Muscle of leg (tissue), 11 donors: ENCODE results near the gene KCNQ4. TPM values are rescaled to one million over a fixed set of nuclear protein-coding genes. Genes with fewer than 3 reads are reported as not detected.

Experiments
- DNase-seq: peaks from one replicate; pipeline ENCODE4 v3.0.0; 2013
- H3K27ac ChIP-seq: one replicate; pipeline ENCODE4 v1.5.1; 2013; ENCODE audit warnings: mild to moderate bottlenecking, low read length, control low read depth
- H3K27me3 ChIP-seq: one replicate; pipeline ENCODE4 v1.6.1; 2013; ENCODE audit warnings: low read length; ENCODE audit not compliant: control insufficient read depth, insufficient read depth
- H3K36me3 ChIP-seq: one replicate; pipeline ENCODE4 v1.6.1; 2013; ENCODE audit warnings: low read length; ENCODE audit not compliant: control insufficient read depth, insufficient read depth
- H3K4me1 ChIP-seq: one replicate; pipeline ENCODE4 v1.6.1; 2013; ENCODE audit warnings: low read length; ENCODE audit not compliant: control insufficient read depth, insufficient read depth
- H3K4me3 ChIP-seq: one replicate; pipeline ENCODE4 v1.5.1; 2013; ENCODE audit warnings: low read length, control low read depth
- H3K9me3 ChIP-seq: replicated peaks from 2 replicates; pipeline ENCODE4 v1.6.1; 2013; ENCODE audit warnings: low read depth, low read length; ENCODE audit not compliant: control insufficient read depth
- WGBS: methylation state at CpG from one replicate; pipeline ENCODE4 v1.1.5; 2013; ENCODE audit warnings: missing lambda C conversion rate; ENCODE audit not compliant: insufficient coverage; 5-methylcytosine and 5-hydroxymethylcytosine counted together
- polyA plus RNA-seq, 8 donors: library from polyadenylated mRNA; unstranded; fragments of 120-200 nt; gene quantifications; one replicate each; pipeline versions ENCODE4 v1.2.1 to v1.2.3, GENCODE V29; 2013; ENCODE audit warnings: inconsistent platforms in 1 of 8, low replicate concordance in 1 of 8; ENCODE audit not compliant: insufficient read length in 8 of 8, insufficient read depth in 1 of 8
- total RNA-seq: library from RNA; stranded (reverse); fragments of 120-200 nt; gene quantifications from one replicate; pipeline ENCODE4 v1.2.4, GENCODE V29; 2013

The KCNQ4 gene
- total and polyA plus RNA-seq, 9 donors, result 6.3 to 33.1 (median 22.1) TPM

- peak; percentile 54 for DNase-seq
- Histone ChIP-seq H3K9me3 (peaks cover 11% of the 10 kb centered on the region), H3K27ac (no peak overlapping the region), H3K27me3 (no peaks in the 10 kb centered on the region), H3K4me1 (peaks cover 22% of the 10 kb centered on the region), H3K36me3 (peaks cover 44% of the 10 kb centered on the region), H3K4me3 (no peak overlapping the region)
- 60% methylated on average over 1 of the region's 3 CpGs for WGBS
Observed at GRCh38 chr1:40774266-40774998, 9.2 kb upstream of the KCNQ4 start.

GRCh38 chr1:40776236-40777072 lies 7.1 kb upstream of the KCNQ4 start:
- WGBS, result 83% methylated on average over 1 of the region's 4 CpGs
- H3K36me3 ChIP-seq, result peaks cover 25% of the 10 kb centered on the region
- H3K27ac ChIP-seq, result no peak overlapping the region
- DNase-seq, result no peak
- H3K27me3 ChIP-seq, result no peaks in the 10 kb centered on the region
- H3K9me3 ChIP-seq, result peaks cover 11% of the 10 kb centered on the region
- peaks cover 25% of the 10 kb centered on the region for H3K4me1 ChIP-seq
- no peak overlapping the region for H3K4me3 ChIP-seq

- peaks cover 33% of the 10 kb centered on the region for H3K4me1 ChIP-seq
- H3K9me3 ChIP-seq, result peaks cover 11% of the 10 kb centered on the region
- H3K27ac ChIP-seq, result no peak overlapping the region
- peaks cover 5% of the 10 kb centered on the region for H3K27me3 ChIP-seq
- H3K4me3 ChIP-seq, result no peak overlapping the region
- WGBS, result 88% methylated on average over 1 of the region's 2 CpGs
- H3K36me3 ChIP-seq, result peaks cover 17% of the 10 kb centered on the region
- DNase-seq, result no peak
Observed at GRCh38 chr1:40777224-40777970, 6.2 kb upstream of the KCNQ4 start.

DNA sequence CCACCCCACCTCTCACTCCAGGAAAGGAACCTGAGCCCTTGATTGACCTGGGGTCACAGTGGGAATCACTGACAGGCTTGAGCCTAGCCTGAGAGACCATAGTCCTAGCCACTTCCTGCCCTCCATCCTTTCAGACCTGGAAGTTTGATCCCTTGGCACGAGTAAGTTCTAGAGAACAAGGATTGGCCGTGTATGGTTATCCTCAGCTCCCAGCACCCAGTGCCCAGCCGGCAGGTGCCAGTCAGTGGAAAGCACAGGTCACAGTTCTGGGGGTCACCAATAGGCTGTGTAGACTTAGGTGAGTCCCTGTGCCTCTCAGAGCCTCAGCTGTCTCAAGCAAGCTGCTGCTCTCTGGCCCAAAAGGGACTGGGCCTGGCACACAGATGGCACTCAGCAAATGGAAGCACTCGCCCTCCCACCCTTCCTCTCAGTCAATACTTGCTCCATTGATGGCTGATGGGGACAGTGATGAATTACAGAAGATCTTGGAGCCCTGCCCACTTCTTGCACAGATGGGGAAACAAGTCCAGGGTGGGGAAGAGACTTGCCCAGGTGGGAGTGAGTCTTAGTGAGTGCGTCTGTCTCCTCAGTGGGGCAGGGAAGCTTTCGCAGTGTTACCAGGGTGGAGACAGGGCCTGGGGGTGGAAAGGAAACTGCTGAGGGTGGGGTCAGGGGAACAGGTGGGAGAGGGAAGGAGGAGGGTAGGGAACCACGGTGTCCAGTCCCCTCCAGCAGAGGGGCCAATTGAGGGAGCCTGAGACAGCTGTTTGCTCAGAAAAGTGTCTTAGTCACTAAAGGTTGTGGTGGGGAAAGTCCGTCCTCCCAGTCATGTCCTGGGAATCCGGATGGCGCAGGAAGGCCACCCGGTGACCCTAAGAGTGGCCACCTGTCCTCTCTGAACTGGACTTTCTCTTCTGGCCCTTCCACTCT lies 2.6 kb upstream of the KCNQ4 start:
- 56% methylated on average over 6 of the region's 11 CpGs for WGBS
- Histone ChIP-seq H3K27me3 (peaks cover 17% of the 10 kb centered on the region), H3K27ac (peak overlapping the region; percentile 57), H3K4me3 (no peak overlapping the region), H3K36me3 (peaks cover 4% of the 10 kb centered on the region), H3K9me3 (peaks cover 11% of the 10 kb centered on the region), H3K4me1 (peaks cover 47% of the 10 kb centered on the region)
- DNase-seq, result no peak

DNA sequence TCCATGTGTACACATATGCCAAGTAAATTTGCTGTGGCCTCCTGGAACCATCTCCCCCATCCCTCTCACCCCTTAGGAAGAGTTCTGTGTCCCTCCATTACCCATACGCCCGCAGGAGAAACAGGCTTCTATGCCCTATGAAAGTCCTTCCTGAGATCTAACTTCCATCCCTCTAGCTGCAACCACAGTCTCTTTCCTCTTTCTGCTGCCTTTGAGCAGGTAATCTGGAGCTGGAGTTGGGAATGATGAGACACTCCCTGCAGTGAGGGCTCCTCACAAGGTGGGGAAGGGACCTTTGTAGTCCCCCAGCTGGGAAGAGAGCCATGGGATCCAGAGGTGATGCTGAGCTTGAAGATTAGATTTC lies 2.0 kb upstream of the KCNQ4 start:
- peaks cover 52% of the 10 kb centered on the region for H3K4me1 ChIP-seq
- no peak for DNase-seq
- WGBS, result 92% methylated on average over 2 of the region's 2 CpGs
- peak overlapping the region; percentile 57 for H3K27ac ChIP-seq
- peaks cover 6% of the 10 kb centered on the region for H3K9me3 ChIP-seq
- H3K4me3 ChIP-seq, result no peak overlapping the region
- peaks cover 17% of the 10 kb centered on the region for H3K27me3 ChIP-seq
- H3K36me3 ChIP-seq, result no peaks in the 10 kb centered on the region

DNA sequence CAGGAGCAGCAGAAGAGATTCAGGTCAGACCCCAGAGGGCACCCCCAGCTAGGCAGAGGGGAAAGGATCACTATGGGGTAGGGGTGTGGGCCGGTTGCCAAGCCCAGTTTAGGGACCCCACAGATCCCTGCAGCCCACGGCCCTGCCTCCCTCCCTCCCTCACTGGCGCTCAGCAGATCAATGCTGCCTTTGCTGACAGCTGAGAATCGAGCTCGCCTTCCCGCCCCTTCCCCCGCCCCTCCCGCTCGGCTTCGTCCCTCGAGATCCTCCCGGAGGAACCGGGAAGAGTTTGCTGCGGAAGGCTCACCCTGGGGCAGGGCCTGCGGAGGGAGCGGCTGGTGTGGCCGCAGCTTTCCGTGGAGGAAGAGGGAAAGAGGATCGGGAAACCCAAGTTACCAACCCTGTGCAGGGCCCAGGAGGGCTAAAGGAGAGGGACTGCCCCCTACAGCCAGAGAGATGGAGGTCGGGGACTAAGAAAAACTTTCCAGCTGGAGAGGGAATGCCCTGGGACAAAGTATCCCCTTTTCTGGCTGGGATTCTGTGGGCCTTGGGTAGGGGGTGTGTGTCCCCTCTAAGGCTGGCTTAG lies 1.1 kb upstream of the KCNQ4 start:
- H3K4me1 ChIP-seq, result peaks cover 56% of the 10 kb centered on the region
- WGBS, result 2% methylated on average over 12 of the region's 20 CpGs
- H3K4me3 ChIP-seq, result peak overlapping the region; percentile 37
- H3K9me3 ChIP-seq, result peaks cover 1% of the 10 kb centered on the region
- H3K27ac ChIP-seq, result peak overlapping the region; percentile 73
- H3K36me3 ChIP-seq, result no peaks in the 10 kb centered on the region
- peaks cover 19% of the 10 kb centered on the region for H3K27me3 ChIP-seq
- no peak for DNase-seq

- peak overlapping the region; percentile 45 for H3K4me3 ChIP-seq
- H3K27ac ChIP-seq, result peak overlapping the region; percentile 74
- no peaks in the 10 kb centered on the region for H3K9me3 ChIP-seq
- H3K4me1 ChIP-seq, result peaks cover 58% of the 10 kb centered on the region
- WGBS, result 11% methylated on average over 63 of the region's 63 CpGs
- peaks cover 19% of the 10 kb centered on the region for H3K27me3 ChIP-seq
- no peak for DNase-seq
- no peaks in the 10 kb centered on the region for H3K36me3 ChIP-seq
Observed at GRCh38 chr1:40784141-40784770, 669 bp downstream of the KCNQ4 start.

DNA sequence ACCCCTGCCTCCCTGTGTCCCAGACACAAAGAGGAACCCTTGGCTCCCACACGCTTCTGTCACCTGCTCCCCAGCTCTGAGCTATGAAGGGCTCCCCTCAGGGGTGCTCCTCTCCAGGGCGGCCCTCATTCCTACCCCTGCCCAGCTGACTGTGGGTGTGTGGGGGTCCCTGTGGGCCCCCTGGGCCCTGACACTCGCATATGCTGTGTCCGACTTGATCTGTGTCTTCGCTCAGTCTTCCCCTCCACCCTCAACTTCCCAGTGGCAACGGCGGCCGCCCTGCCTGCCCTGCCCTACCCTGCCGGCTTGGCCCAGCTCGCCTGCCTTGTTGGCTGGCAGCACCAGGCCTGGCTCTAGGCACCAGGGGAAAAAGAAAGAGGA lies 1.2 kb downstream of the KCNQ4 start:
- WGBS, result 80% methylated on average over 1 of the region's 10 CpGs
- DNase-seq, result no peak
- Histone ChIP-seq H3K36me3 (no peaks in the 10 kb centered on the region), H3K9me3 (no peaks in the 10 kb centered on the region), H3K27ac (peak overlapping the region; percentile 74), H3K4me1 (peaks cover 58% of the 10 kb centered on the region), H3K27me3 (peaks cover 19% of the 10 kb centered on the region), H3K4me3 (peak overlapping the region; percentile 45)

DNA sequence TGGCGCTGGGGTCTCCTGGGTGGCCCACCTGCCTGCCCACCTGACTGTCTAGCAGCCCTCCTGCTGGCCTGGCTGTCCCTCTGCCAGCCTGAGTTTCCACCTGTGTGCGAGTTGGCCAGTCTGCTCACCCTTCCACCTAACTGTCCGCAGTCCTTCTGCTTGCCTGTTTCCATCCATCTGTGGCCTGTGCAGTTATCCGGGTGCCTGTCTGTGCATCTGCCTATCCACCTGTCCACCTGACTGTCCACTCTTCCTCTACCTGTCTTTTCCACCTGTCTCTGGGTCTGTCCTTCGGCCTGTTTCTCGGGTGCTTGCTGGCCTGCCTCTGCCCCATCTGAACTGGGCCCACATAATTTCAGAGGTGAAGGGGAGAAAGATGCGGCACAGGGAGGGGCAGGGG lies 1.9 kb downstream of the KCNQ4 start:
- DNase-seq, result no peak
- Histone ChIP-seq H3K4me1 (peaks cover 56% of the 10 kb centered on the region), H3K9me3 (no peaks in the 10 kb centered on the region), H3K27ac (no peak overlapping the region), H3K4me3 (peak overlapping the region; percentile 45), H3K36me3 (no peaks in the 10 kb centered on the region), H3K27me3 (peaks cover 19% of the 10 kb centered on the region)
- WGBS, result 93% methylated on average over 5 of the region's 7 CpGs
